SK-N-MC (cell line): ENCODE results near the gene SLC18B1.

Experiments
- EZH2 ChIP-seq: fragments of 200-600 bp; sonication (generic); IDR thresholded peaks from one replicate; pipeline ENCODE4 v1.6.1; 2017; ENCODE audit warnings: antibody characterized with exemption
- FOXP2 ChIP-seq: optimal IDR thresholded peaks from 2 replicates; pipeline ENCODE3; 2011; ENCODE audit warnings: mild to moderate bottlenecking, moderate library complexity; ENCODE audit not compliant: insufficient read depth; ENCODE audit errors: extremely low read length, control extremely low read depth
- POLR2AphosphoS5 ChIP-seq: IDR thresholded peaks from 2 replicates; pipeline ENCODE4 v1.6.1; 2012; ENCODE audit warnings: mild to moderate bottlenecking, low read depth, low read length, borderline replicate concordance

DNA sequence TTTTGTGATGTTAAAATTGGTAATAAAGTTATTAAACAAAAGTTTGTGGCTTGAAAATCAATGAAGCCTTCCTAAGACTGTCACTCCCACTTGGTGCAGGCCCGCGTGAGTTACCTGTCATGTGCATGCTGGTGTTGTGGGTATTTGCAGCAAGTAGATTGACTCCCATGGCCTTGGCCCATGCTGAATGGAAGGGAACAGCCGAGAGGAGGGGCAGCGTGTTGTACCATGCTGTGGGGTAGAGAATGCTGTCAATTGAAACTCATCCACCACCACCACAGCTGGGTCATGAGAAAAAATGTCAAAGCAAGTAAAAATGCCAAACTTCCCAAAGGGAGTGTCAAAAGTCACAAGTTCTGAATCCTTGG is 71.8 kb downstream of the SLC18B1 start:
- TF ChIP-seq EZH2 (no peak), POLR2AphosphoS5 (no peak), FOXP2 (no peak)
